ENCODE results near the gene KRT33A.

- TF ChIP-seq POLR2A (IDR thresholded peaks at IDR 0.05) (no peak), CTCF (IDR thresholded peaks at IDR 0.05) (no peak)
Measured at GRCh38 chr17:41369713-41370112, 19.1 kb upstream of the KRT33A start, which contains the start of gene KRT33B.
